ENCODE data around the gene DCC.

DCC gene

GRCh38 chr18:52844323-52844722 is 504.3 kb downstream of the DCC start:
- no peak for DNase-seq

- no peak for DNase-seq
These were observed 505.0 kb downstream of the DCC start for GRCh38 chr18:52845036-52845435.

- no peak for DNase-seq
These were observed 510.1 kb downstream of the DCC start for GRCh38 chr18:52850031-52850560.

- no peak for DNase-seq
These were observed 521.6 kb downstream of the DCC start for GRCh38 chr18:52861558-52861957.

GRCh38 chr18:52869349-52869923 is 529.4 kb downstream of the DCC start:
- no peak for DNase-seq

GRCh38 chr18:52869942-52870907 is 530.2 kb downstream of the DCC start:
- DNase-seq = no peak

GRCh38 chr18:52874774-52875173 is 534.8 kb downstream of the DCC start:
- DNase-seq = no peak

- DNase-seq = no peak
These were observed 535.7 kb downstream of the DCC start for GRCh38 chr18:52875725-52876124.

GRCh38 chr18:52888014-52888413 is 548.0 kb downstream of the DCC start:
- no peak for DNase-seq

GRCh38 chr18:52894801-52895200 is 554.8 kb downstream of the DCC start:
- DNase-seq = no peak

- DNase-seq = no peak
These were observed 557.9 kb downstream of the DCC start for GRCh38 chr18:52897611-52898484.

- DNase-seq = no peak
These were observed 558.6 kb downstream of the DCC start for GRCh38 chr18:52898485-52899058.

- no peak for DNase-seq
These were observed 562.2 kb downstream of the DCC start for GRCh38 chr18:52902188-52902587.

- DNase-seq = no peak
These were observed 563.9 kb downstream of the DCC start for GRCh38 chr18:52903857-52904256.

GRCh38 chr18:52907543-52908308 is 567.7 kb downstream of the DCC start:
- DNase-seq = no peak

GRCh38 chr18:52914148-52914547 is 574.2 kb downstream of the DCC start:
- DNase-seq = no peak

GRCh38 chr18:52920665-52921064 is 580.7 kb downstream of the DCC start:
- DNase-seq = no peak

- DNase-seq = no peak
These were observed 593.4 kb downstream of the DCC start for GRCh38 chr18:52933356-52933755.

GRCh38 chr18:52936931-52937330 is 596.9 kb downstream of the DCC start:
- DNase-seq = no peak

GRCh38 chr18:52937840-52938239 is 597.8 kb downstream of the DCC start:
- DNase-seq = no peak

- DNase-seq = no peak
These were observed 605.6 kb downstream of the DCC start for GRCh38 chr18:52945552-52945951.

- DNase-seq = no peak
These were observed 609.0 kb downstream of the DCC start for GRCh38 chr18:52948868-52949444.

Measured in NCI-H2029 treated with DMSO at 0.1 percent for 48 hours (cell line).